GM19025 (cell line): ENCODE results near the gene PCK1.

Experiments
- ATAC-seq: cut with Tn5 transposase; IDR thresholded peaks from one replicate; pipeline ENCODE4 v1.9.1; 2021; ENCODE audit warnings: mild to moderate bottlenecking, low read depth, moderate library complexity; ENCODE audit not compliant: unreplicated experiment

The PCK1 gene

GRCh38 chr20:57536120-57536708, 24.7 kb upstream of the PCK1 start:
- no peak for ATAC-seq

- ATAC-seq, result no peak
Observed at GRCh38 chr20:57536771-57537724, 23.9 kb upstream of the PCK1 start.

- ATAC-seq, result no peak
Observed at GRCh38 chr20:57537822-57538221, 23.1 kb upstream of the PCK1 start.

GRCh38 chr20:57539889-57540288, 21.0 kb upstream of the PCK1 start:
- ATAC-seq, result no peak

- ATAC-seq, result no peak
Observed at GRCh38 chr20:57540890-57541580, 19.9 kb upstream of the PCK1 start.

GRCh38 chr20:57543754-57544153, 17.2 kb upstream of the PCK1 start:
- no peak for ATAC-seq

GRCh38 chr20:57544838-57545564, 15.9 kb upstream of the PCK1 start:
- ATAC-seq, result no peak

- no peak for ATAC-seq
Observed at GRCh38 chr20:57545927-57546662, 14.8 kb upstream of the PCK1 start.

- ATAC-seq, result no peak
Observed at GRCh38 chr20:57546956-57547649, 13.8 kb upstream of the PCK1 start.

- no peak for ATAC-seq
Observed at GRCh38 chr20:57548177-57549058, 12.5 kb upstream of the PCK1 start.

GRCh38 chr20:57552471-57552870, 8.4 kb upstream of the PCK1 start:
- ATAC-seq, result no peak

GRCh38 chr20:57553376-57554018, 7.4 kb upstream of the PCK1 start:
- no peak for ATAC-seq

- no peak for ATAC-seq
Observed at GRCh38 chr20:57555457-57556184, 5.3 kb upstream of the PCK1 start.

GRCh38 chr20:57556980-57557274, 4.0 kb upstream of the PCK1 start:
- ATAC-seq, result no peak

- ATAC-seq, result no peak
Observed at GRCh38 chr20:57557926-57558613, 2.8 kb upstream of the PCK1 start.

GRCh38 chr20:57558614-57559288, 2.2 kb upstream of the PCK1 start:
- ATAC-seq, result no peak

GRCh38 chr20:57559289-57559634, 1.6 kb upstream of the PCK1 start:
- no peak for ATAC-seq
